Measurements from ENCODE around the gene RXYLT1.
"Not testable (repeated sequence)": the region's sequence is repeated elsewhere in the genome, so short reads cannot be mapped to it uniquely, and the experiment has no call there.

The RXYLT1 gene

DNA sequence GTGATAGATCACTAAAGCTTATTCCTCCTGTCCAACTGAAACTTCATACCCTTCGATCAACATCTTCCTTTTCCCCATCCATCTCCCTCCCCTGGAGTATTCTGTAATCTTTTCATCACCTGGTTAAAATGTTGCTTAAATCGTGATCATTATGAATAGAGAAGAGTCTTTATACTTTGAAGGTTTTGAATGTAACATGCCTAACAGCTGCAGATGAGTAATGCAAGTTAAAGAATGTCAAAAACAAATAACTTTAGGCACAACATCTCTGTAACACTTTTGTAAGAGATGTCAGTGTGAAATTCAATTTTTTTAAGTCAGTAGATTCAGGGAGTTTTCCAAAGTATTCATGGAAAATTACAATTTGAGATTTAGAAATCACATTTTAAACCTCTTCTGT is 25.0 kb downstream of the RXYLT1 start:
- no peak for DNase-seq

DNA sequence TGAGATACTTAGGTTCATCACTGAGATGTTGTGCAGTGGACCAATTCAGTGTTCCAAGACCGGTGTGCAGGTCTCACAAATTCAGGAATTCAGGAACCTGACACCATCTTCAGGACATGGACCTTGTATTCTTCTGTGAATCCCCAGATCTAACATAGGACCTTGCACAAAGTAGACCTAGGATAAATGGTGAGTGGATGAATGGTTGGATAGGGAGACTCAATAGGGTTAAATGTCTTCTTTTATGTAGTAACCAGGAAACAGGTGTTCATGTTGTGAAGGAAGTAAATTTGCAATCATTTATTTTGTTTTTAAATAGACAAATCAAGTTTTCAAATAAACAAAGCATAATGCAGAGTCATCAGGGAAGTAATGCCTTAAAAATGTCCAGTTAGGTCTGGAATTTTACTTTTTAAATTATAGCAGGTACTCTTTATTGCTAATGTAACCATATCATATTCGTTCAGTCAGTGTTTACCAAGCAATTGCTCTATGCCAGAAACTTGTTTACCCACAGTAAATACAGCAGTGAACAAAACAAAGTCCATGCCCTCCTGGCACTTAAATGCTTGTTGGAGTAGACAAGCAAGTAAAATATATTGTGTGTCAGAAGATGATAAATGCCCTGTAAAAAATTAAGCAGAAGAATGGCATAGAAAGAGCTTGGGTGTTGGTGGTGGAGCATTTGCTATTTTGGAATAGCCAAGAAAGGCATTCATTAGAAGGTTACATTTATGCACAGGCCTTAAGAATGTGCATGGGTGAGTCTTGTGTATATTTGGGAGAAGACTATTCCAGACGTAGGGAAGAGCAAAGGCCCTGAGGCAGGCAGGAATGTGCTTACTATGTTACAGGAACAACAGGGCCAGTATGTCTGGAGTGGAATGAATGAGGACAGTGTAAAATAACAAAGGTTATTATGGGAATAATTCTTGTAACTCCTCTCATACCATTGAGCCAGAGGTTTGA is 26.3 kb downstream of the RXYLT1 start:
- DNase-seq = no peak

- DNase-seq = no peak
These were observed 28.9 kb downstream of the RXYLT1 start for GRCh38 chr12:63808631-63809030.

DNA sequence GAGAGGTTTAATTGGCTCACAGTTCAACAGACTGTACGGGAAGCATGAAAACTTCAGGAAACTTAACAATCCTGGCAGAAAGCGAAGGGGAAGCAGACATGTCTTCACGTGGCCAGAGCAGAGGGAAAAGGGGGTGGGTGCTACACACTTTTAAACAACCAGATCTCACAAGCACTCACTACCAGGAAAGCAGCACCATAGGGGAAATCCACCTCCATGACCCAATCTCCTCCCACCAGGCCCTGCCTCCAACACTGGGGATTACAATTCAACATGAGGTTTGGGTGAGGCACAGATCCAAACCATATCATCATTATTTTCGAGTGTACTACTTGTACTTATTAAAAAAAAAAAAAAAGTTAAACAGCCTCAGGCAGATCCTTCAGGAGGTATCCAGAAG is 29.9 kb downstream of the RXYLT1 start:
- no peak for DNase-seq

GRCh38 chr12:63811334-63811733 is 31.6 kb downstream of the RXYLT1 start:
- DNase-seq = no peak

GRCh38 chr12:63811755-63812154 is 32.0 kb downstream of the RXYLT1 start:
- no peak for DNase-seq

GRCh38 chr12:63814146-63814772 is 34.5 kb downstream of the RXYLT1 start:
- DNase-seq = no peak

DNA sequence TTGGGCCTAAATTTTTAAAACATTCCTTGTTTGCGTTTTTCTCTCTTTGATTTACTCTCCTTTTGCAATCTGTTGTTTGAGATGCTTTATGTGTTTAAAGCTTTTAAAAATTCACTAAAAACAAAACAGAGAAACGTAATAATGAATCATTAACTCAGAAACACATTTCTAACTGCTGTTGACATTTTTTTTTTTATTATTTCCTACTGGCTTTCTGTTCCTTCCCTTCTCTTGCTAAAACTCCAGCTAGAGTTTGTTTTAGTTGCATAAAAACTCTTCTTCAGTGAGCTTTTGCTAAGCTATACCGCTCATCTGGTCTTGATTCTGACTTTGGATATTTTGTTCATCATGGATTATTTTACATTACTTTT is 35.8 kb downstream of the RXYLT1 start:
- DNase-seq = no peak

- no peak for DNase-seq
These were observed 36.3 kb downstream of the RXYLT1 start for GRCh38 chr12:63816031-63816430.

DNA sequence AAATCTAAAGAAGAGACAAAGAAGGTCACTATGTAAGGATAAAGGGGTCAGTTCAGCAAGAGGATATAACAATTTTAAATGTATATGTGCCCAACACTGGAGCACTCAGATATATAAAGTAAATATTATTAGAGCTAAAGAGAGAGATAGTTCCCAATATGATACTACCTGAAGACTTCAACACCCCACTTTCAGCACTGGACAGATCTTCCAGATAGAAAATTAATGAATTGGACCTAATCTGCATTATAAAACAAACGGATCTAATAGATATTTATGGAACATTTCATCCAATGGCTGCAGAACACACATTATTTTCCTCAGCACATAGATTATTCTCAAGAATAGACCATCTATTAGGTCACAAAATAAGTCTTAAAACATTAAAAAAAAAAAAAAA is 40.7 kb downstream of the RXYLT1 start:
- DNase-seq = no peak

DNA sequence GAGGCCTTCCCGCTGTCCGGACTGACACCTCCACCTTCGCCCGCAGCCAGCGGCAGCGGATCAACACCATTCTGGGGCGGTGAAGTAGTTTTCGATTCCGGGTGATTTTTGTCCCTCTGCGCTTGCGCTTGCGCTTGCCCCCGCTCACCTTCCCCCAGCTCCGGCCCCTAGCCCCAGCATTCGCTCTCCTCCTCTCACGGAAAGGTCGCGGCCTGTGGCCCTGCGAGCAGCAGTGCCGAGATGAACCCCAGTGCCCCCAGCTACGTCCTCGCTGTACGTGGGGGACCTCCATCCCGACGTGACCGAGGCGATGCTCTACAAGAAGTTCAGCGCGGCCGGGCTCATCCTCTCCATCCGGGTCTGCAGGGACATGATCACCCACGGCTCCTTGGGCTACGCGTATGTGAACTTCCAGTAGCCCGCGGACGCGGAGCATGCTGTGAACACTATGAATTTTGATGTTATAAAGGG is 42.1 kb downstream of the RXYLT1 start:
- no peak for DNase-seq

- DNase-seq = no peak
These were observed 42.6 kb downstream of the RXYLT1 start for GRCh38 chr12:63822352-63822751.

GRCh38 chr12:63823040-63823439 is 43.3 kb downstream of the RXYLT1 start:
- no peak for DNase-seq

- DNase-seq = no peak
These were observed 46.4 kb downstream of the RXYLT1 start for GRCh38 chr12:63826006-63826585.

GRCh38 chr12:63828867-63829266 is 49.2 kb downstream of the RXYLT1 start:
- DNase-seq = no peak

DNA sequence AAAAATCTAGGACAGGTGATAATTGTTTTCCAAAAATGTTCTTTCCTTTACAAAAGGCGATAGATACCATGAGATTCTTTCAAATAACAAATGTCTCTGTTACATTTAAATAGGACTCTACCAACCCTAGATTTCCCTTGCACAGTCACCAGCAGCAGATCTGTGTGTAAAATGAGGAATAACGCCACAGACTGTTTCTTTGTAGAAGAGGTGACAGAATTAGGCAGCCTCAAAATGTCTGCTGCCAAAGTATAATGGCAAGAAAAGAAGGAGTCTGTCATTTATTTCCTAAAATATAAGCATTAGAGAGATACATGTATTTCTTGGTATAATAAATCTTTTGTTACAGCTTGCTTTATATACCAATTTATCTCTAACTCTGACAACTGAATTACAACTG is 56.3 kb downstream of the RXYLT1 start:
- no peak for DNase-seq

- no peak for DNase-seq
These were observed 57.2 kb downstream of the RXYLT1 start for GRCh38 chr12:63836936-63837335.

- DNase-seq = no peak
These were observed 58.7 kb downstream of the RXYLT1 start for GRCh38 chr12:63838411-63838810.

DNA sequence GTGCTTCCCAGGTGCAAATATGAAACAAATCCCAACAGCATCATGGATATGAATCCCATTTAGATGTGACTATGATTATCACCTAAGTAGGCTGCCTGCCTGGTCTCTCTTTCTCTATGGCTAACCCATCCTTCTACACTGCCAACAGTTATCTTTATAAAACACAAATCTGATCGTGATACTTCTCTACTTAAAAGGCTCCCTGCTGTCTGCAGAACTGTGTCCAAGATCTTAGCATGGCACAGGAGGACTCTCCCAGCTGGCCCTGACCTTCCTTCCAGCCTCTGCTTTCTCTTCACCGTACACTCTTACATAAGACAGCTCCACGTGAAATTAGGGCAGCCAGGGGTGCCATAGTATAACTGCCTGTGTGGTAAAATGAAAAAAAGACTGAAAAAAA is 61.3 kb downstream of the RXYLT1 start:
- DNase-seq = no peak

- DNase-seq = no peak
These were observed 61.9 kb downstream of the RXYLT1 start for GRCh38 chr12:63841571-63841970.

DNA sequence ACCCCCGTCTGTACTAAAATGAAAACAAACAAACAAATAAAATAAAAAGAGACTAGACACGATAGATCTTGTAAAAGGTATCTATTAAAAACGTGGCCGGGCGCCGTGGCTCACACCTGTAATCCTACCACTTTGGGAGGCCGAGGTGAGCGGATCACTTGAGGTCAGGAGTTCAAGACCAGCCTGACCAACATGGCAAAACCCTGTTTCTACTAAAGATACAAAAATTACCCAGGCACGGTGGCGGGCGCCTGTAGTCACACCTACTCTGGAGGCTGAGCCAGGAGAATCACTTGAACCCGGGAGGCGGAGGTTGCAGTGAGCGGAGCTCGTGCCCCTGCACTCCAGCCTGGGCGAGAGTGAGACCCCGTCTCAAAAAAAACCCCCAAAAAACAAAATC is 63.0 kb downstream of the RXYLT1 start:
- not testable (repeated sequence) for DNase-seq

GRCh38 chr12:63843254-63843720 is 63.6 kb downstream of the RXYLT1 start:
- DNase-seq = no peak

DNA sequence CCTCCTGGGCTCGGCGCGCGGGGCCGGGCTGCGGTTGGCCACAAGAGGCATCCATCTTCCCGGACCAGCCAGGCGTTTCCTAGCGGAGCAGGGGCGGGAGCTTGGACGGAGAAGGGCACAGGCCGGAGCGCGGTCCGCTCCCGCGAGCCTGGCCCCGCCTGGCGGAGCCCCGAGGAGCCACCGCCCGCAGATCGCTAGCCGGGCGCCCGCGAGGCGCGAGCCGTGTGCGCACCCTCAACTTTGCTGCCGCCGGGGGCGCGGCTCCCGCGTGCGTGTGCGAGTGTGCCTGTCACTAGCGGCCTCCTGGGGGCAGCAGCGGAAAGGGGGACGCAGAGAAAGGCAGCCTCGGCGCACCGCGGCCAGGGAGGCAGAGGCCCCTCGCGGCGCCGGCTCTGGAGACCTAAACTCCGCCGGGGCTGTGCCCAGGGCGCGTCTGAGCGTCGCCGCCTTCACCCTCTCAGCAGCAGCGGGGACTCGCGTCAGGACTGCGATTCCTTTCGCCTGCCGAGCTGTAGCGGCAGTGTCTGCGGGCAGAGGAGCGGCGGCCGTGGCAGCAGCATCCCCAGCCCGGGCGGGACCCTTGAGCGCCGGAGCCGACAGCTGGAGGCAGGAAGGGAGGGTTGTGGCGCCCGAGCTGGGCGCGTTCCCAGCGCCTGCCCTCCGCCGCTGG is 64.1 kb downstream of the RXYLT1 start:
- DNase-seq = no peak
